H1 (cell line): ENCODE results near the gene CHST8. TPM values are rescaled to one million over a fixed set of nuclear protein-coding genes. Genes with fewer than 3 reads are reported as not detected.

Experiments
- CREB1 ChIP-seq: IDR thresholded peaks from 2 replicates; pipeline ENCODE4 v1.6.1; 2012; ENCODE audit warnings: inconsistent platforms
- HDAC6 ChIP-seq: IDR thresholded peaks from one replicate; pipeline ENCODE4 v1.7.1; 2012; ENCODE audit warnings: low read depth, mild to moderate bottlenecking, inconsistent platforms, low read length, moderate library complexity
- RAD21 ChIP-seq, 2 experiments: IDR thresholded peaks in 1 of 2; conservative IDR thresholded peaks in 1 of 2; 2 replicates each; pipeline ENCODE4 v1.6.1; 2011; ENCODE audit warnings: low read depth in 2 of 2, low read length in 2 of 2, improper control_type of control experiment in 1 of 2, inconsistent platforms in 1 of 2, mild to moderate bottlenecking in 1 of 2, moderate library complexity in 1 of 2
- RXRA ChIP-seq: IDR thresholded peaks from 2 replicates; pipeline ENCODE4 v1.6.1; 2011; ENCODE audit warnings: low read depth, mild to moderate bottlenecking, low read length, moderate library complexity; ENCODE audit not compliant: insufficient read depth
- TAF7 ChIP-seq: optimal IDR thresholded peaks from 2 replicates; pipeline ENCODE3; 2011; ENCODE audit warnings: low read depth, mild to moderate bottlenecking, inconsistent platforms, low read length, moderate library complexity, borderline replicate concordance
- polyA plus RNA-seq, 7 experiments: library from polyadenylated mRNA; depleted of rRNA in 3 of 7; stranded (reverse) in 5 of 7; unstranded in 2 of 7; fragments of >200 nt in 5 of 7; fragments of 200-250 nt in 2 of 7; gene quantifications; 1 replicate in 5 of 7; 2 replicates in 1 of 7; 4 replicates in 1 of 7; pipeline versions ENCODE4 v1.2.1 to v1.2.3, GENCODE V29; 2011 to 2013; ENCODE audit warnings: missing spikeins in 2 of 7, mixed read lengths in 2 of 7
- total RNA-seq: library from RNA; stranded (reverse); fragmentation: NEBNext Ultra II Directional; extraction: Animal tissue kit (Norgen Biotek cat#: 25700); gene quantifications from 2 replicates; pipeline ENCODE4 v1.2.1, GENCODE V29; 2021

Gene CHST8
- total and polyA plus RNA-seq, 2 of the 8 experiments (the other 6 are each of a cell fraction or from before 2014, with no cell fraction given), result 10.8 to 28.2 TPM

DNA sequence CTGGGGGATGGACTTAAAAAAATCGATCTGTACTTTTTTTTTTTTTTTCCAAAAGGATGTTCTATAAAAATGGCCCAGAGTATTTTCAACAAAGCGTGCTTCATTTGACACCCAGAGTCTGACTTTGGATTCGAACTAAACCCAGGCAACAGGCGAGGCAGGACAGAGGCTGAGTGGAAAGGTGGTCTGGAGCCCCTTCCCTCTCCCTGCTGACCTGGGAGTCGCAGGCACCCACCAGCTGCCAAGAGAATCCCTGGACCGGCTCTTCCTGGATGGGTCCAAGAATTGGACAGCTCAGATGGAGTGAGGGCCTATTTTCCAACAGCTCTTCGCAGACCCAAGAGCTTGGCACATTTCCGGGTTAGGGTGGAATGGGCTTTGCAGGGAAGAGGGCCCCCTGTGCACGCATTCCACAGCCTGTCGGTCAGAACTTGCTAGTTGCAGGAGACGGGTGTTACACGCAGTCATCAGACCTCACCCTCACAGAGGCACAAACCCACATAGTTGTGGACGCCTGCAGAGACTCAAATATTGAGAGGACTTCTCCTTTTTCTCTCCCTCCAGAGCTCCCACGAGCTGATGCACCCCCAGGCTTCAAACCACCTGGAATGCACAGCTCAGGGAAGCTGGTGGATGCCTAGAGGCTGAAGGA lies 190.1 kb downstream of the CHST8 start (continued):
- no peak for TF ChIP-seq HDAC6
- TF ChIP-seq RAD21 (IDR thresholded peaks at IDR 0.05 in 1 of 2, conservative IDR thresholded peaks at IDR 0.05 in 1 of 2; ENCODE audit: low read depth in 2 of 2, low read length in 2 of 2), result no peak
- TF ChIP-seq CREB1, result no peak
- no peak for TF ChIP-seq TAF7
- no peak for TF ChIP-seq RXRA
- TF ChIP-seq, all 59 proteins: peak for 0
